Measurements from ENCODE around the gene GUCY2D.

DNA sequence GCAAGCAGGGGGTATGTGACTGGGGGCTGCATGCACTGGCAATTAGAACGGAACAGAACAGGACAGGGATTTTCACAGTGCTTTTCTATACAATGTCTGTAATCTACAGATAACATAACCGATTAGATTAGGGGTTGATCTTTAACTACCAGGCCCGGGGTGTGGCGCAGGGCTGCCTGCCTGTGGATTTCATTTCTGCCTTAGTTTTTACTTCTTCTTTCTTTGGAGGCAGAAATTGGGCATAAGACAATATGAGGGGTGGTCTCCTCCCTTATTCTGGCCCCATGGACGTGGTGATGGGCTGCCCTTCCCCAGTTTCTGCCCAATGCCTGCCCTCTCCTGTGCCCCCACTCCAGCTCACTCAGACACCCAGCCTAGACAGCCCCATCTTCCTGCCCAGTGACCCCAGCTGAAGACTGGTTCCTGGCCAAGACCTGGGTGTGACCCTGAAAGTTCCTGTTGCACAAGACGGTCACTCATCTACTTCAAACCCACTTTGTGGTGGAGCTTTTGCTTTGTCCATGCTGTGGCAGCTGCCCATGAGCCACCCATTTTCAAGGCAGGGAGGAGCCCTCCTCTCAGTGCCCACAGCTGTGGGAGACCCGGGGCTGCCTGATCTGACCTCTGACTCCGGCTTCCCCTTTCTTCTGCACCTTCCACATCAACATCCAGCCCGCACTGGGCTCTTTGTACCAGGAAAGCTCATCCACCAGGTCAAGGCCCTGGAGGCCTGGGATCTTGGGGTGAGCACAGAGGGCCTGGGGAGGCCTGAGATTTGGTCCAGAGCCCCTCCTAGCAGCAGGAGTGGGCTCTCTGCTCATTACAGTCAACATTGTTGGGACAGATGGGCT is 66.5 kb downstream of the GUCY2D start:
- no peak for TF ChIP-seq CTCF (conservative IDR thresholded peaks at IDR 0.05; ENCODE audit: low read depth, low read length)
- no peak for TF ChIP-seq EZH2 (IDR thresholded peaks at IDR 0.05; ENCODE audit: borderline replicate concordance, low read depth, low read length, poor library complexity, severe bottlenecking)

Measured in A673 (cell line).